Activated T-cell treated with anti-CD3 and anti-CD28 coated beads, Interleukin-2, amount 50 U/mL, for 24 hours (primary cell): ENCODE measurements around the gene CIT.

Experiments
- DNase-seq: peaks from one replicate; pipeline ENCODE4 v3.0.0-alpha.2; 2020
- H3K27ac Mint-ChIP-seq: 2 replicates; pipeline ENCODE4 v1.8.0; 2020; ENCODE audit warnings: mild to moderate bottlenecking, mixed read lengths
- H3K27me3 Mint-ChIP-seq: 2 replicates; pipeline ENCODE4 v1.8.0; 2020; ENCODE audit warnings: mixed read lengths
- H3K36me3 Mint-ChIP-seq: 2 replicates; pipeline ENCODE4 v1.8.0; 2020; ENCODE audit warnings: low read depth, mixed read lengths
- H3K4me1 Mint-ChIP-seq: 2 replicates; pipeline ENCODE4 v1.8.0; 2020; ENCODE audit warnings: low read depth, mixed read lengths
- H3K4me3 Mint-ChIP-seq: 2 replicates; pipeline ENCODE4 v1.8.0; 2020; ENCODE audit warnings: mild to moderate bottlenecking, moderate library complexity, mixed read lengths
- H3K9me3 Mint-ChIP-seq: 2 replicates; pipeline ENCODE4 v1.8.0; 2020; ENCODE audit warnings: mixed read lengths

The CIT gene

DNA sequence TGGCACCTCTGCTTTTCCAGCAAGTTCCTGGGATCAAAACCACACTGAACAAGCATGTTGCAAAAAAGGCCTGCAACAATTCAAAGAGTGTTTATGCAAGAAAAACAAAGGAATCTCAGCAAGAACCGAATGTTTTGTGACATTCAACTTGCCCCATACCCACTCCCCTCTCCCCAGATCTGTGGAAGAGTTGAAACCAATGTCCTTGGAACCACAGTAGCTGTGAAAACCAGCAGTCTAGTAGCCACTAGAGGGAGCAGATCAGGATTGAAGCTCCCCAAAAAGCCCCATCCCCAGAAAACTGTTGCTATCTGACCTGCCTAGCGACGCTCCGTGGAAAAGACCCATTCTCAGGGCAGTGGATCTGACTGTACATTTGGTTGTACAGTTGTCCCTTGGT is 182.1 kb downstream of the CIT start:
- Mint-ChIP-seq H3K27ac (no peak overlapping the region), H3K27me3 (no peaks in the 10 kb centered on the region), H3K4me1 (no peaks in the 10 kb centered on the region), H3K36me3 (peaks cover 11% of the 10 kb centered on the region), H3K4me3 (no peak overlapping the region), H3K9me3 (no peaks in the 10 kb centered on the region)
- no peak for DNase-seq

DNA sequence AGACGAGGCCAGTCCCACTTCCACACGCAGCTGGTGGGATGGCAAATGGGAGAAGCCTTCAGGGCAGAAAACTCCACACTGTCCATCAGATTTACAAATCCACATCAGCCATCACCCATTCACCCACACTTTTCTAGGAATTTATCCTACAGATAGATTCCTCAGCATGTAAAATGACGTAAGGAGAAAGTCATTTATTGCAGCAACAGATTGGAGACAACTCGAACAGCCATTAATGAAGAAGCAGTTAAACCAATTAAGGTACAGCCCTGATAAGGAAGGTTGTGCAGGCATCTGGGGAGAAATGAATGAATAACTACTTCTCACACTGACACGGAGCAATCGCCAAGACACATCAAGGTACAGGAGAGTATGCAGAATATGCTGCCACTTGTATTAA is 183.0 kb downstream of the CIT start:
- no peak for DNase-seq
- Mint-ChIP-seq H3K9me3 (no peaks in the 10 kb centered on the region), H3K36me3 (peaks cover 11% of the 10 kb centered on the region), H3K27ac (no peak overlapping the region), H3K4me3 (no peak overlapping the region), H3K27me3 (no peaks in the 10 kb centered on the region), H3K4me1 (no peaks in the 10 kb centered on the region)

DNA sequence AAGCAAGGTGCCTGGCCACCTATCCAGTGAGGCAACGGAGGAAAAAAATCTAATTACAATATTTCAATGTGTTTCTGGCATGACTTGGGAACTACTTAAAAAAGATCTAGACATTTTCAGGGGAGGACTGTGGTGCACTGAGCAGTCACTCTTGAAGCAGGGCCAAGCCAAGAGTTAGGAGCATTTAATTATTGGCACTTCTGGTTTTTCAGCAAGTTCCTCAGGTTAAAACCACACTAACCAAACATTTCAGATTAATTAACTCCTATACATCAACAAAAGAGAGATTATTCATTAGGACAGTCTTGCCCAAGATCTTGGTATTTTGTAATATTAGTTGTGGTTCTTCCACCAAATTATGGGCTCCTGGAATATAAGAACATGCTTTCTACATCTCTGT is 183.6 kb downstream of the CIT start:
- Mint-ChIP-seq H3K27me3 (no peaks in the 10 kb centered on the region), H3K36me3 (peaks cover 9% of the 10 kb centered on the region), H3K4me1 (no peaks in the 10 kb centered on the region), H3K4me3 (no peak overlapping the region), H3K9me3 (no peaks in the 10 kb centered on the region), H3K27ac (no peak overlapping the region)
- no peak for DNase-seq

DNA sequence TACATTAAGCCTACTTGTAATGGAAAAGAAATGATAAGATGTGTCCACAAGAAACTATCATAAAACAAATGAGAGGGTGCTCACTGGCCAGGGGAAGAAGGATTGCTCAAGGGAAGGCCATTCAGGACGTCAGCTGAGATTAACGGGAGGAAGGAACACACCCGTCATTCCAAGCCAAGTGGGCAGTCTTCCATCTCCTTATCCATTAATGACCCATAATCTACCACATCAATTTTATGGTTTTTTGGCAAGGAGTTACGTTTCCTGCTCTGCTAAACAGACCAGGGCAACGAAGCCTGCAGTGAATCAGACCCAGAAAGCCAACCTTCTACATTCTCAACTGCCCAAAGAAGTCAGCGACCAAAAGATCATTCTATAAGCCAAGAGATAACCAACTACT is 184.1 kb downstream of the CIT start:
- Mint-ChIP-seq H3K4me1 (no peaks in the 10 kb centered on the region), H3K36me3 (peaks cover 9% of the 10 kb centered on the region), H3K27me3 (no peaks in the 10 kb centered on the region), H3K9me3 (no peaks in the 10 kb centered on the region), H3K4me3 (no peak overlapping the region), H3K27ac (no peak overlapping the region)
- DNase-seq: no peak

DNA sequence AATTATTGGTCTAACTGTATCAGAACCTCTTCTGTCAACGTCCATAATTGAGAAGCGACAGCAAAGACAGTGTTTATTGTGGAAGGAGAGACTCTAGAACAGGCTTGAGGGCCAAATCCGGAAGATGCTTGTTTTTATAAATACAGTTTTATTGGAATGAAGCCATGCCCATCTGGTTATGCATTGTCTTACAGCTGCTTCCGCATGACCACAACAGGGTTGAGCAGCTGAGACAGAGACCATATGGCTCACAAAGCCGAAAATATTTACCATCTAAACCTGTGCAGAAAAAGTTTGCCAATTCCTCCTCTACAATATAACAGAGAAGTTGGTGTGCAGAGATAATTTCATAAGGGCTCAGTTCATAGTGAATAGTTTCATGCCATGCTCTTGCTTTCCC is 184.7 kb downstream of the CIT start:
- Mint-ChIP-seq H3K4me1 (no peaks in the 10 kb centered on the region), H3K27me3 (no peaks in the 10 kb centered on the region), H3K4me3 (no peak overlapping the region), H3K27ac (no peak overlapping the region), H3K9me3 (no peaks in the 10 kb centered on the region), H3K36me3 (peaks cover 10% of the 10 kb centered on the region)
- DNase-seq: no peak

DNA sequence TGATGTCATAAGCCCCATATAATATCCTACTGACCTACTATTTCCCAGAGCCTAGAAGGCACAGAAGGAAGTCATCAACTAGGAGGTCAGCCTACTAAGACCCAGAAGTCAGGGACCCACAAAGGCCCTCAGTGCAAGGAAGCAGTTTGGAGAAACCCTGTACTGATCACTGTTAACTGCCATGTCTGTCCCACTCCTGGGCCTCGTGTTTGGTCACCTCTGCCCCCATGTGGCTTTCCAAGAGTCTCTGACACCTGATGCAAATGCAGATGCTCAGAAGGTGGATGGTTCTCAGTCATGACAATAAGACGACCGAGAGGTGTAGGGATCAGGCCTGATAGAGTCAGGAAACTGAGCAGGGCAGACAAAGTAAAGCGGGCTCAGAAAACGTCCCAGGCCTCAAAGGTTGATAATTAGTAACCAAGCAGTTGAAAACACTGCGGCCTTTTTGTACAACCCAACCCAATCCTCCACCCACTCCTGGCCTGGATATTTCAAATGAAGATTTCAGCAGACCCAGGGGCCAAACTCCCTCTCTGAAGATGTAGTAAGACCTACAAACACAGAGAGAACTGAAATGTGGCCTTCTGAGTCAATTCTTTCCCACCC is 185.8 kb downstream of the CIT start:
- H3K36me3 Mint-ChIP-seq: peaks cover 5% of the 10 kb centered on the region
- H3K27me3 Mint-ChIP-seq: no peaks in the 10 kb centered on the region
- H3K4me1 Mint-ChIP-seq: no peaks in the 10 kb centered on the region
- no peak for DNase-seq
- no peak overlapping the region for H3K27ac Mint-ChIP-seq
- H3K9me3 Mint-ChIP-seq: no peaks in the 10 kb centered on the region
- no peak overlapping the region for H3K4me3 Mint-ChIP-seq

DNA sequence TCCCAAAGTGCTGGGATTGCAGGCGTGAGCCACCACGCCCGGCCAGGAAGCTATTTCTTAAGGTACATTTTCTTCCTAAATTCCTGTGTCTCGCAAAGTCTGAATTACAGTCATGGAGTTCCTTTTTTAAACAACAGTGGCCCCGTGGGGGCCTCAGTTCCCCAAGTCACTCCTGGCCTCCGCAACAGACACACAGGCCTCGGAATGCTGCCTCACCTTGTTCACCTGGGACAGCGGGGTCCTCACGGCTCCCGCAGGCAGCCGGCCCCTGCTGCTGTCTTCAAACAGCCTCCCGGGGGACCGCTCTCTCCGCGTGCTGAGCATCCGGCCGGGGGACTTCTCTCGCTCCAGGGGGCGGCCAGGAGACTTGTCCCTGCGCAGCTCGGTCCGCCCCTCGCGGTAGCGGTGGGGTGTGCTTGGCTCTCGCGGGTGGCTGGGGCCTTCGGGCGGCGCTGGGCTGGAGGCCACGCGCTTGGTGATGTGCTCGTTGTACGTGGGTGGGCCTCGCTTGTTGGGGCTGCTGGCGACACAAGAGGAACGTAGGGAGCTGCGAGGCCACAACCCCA is 187.1 kb downstream of the CIT start:
- H3K27ac Mint-ChIP-seq: no peak overlapping the region

DNA sequence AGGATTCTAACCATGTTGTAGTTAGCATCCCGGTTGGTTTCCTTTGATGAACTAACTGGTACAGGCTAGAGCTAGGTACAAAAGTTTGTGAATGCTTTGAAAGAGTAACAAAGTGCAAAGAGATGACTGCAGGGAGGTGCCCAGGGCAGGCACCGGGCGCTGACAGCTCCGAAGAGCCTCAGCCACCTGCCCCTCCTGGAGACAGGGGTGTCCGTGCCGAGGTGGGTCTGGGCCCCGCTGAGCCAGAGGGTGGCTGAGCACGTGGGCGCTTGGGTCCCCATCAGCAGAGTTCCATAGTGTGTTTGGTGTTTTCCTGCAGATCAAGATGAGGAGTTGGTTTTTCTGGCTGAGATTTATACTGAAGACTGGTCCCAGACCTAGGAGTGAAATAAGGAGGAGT is 189.2 kb downstream of the CIT start:
- DNase-seq: no peak
- no peak overlapping the region for H3K27ac Mint-ChIP-seq
- H3K4me3 Mint-ChIP-seq: no peak overlapping the region
- H3K9me3 Mint-ChIP-seq: no peaks in the 10 kb centered on the region
- no peaks in the 10 kb centered on the region for H3K27me3 Mint-ChIP-seq
- H3K36me3 Mint-ChIP-seq: peaks cover 17% of the 10 kb centered on the region
- H3K4me1 Mint-ChIP-seq: peaks cover 2% of the 10 kb centered on the region

More for the DNA sequence above, 187.1 kb downstream of the CIT start:
- Mint-ChIP-seq H3K27me3 (no peaks in the 10 kb centered on the region), H3K9me3 (no peaks in the 10 kb centered on the region), H3K4me1 (no peaks in the 10 kb centered on the region), H3K36me3 (peaks cover 8% of the 10 kb centered on the region), H3K4me3 (no peak overlapping the region)
- no peak for DNase-seq

DNA sequence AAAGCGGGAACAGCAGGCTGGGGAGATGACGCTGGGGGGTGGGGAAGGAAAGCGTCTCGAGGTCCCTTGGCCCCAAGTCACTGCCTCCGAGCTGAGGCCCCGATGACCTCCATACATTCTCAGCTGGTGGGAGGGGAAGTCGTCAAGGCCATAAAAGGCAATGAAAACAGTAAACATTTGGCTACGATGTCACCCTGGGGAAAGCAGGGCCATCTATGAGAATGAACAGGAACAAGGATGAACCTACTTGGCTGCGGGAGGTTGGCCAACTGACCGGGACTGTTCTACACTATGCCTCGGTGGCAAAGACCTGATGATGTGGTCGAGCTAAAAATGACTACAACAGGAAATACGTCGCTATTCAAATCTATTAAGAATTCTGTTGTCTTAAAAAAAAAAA is 189.7 kb downstream of the CIT start:
- no peaks in the 10 kb centered on the region for H3K27me3 Mint-ChIP-seq
- H3K4me3 Mint-ChIP-seq: no peak overlapping the region
- H3K36me3 Mint-ChIP-seq: peaks cover 22% of the 10 kb centered on the region
- no peak for DNase-seq
- no peaks in the 10 kb centered on the region for H3K9me3 Mint-ChIP-seq
- no peak overlapping the region for H3K27ac Mint-ChIP-seq
- peaks cover 6% of the 10 kb centered on the region for H3K4me1 Mint-ChIP-seq

DNA sequence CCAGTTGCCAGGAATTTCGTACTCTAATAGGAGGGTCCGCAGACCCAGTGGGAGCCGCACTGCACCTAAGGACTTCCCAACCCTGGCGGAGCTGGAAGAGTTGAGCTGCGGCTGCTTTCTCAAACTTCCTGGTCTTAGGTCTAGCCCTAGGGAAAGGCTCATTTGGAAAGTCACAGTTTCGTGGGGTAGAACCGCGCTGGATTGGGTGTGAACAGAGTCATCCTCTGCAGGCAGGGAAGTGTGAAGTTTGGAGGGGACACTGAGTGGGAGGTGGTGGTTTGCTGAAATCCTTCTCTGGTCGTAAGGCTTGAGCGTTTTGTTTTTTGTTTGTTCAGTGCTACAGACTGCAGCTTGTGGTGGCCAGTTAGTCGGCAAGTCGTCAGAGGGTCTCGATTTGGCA is 190.3 kb downstream of the CIT start:
- Mint-ChIP-seq H3K4me3 (no peak overlapping the region), H3K36me3 (peaks cover 28% of the 10 kb centered on the region), H3K27ac (no peak overlapping the region), H3K9me3 (no peaks in the 10 kb centered on the region), H3K27me3 (no peaks in the 10 kb centered on the region), H3K4me1 (peaks cover 12% of the 10 kb centered on the region)
- DNase-seq: no peak

DNA sequence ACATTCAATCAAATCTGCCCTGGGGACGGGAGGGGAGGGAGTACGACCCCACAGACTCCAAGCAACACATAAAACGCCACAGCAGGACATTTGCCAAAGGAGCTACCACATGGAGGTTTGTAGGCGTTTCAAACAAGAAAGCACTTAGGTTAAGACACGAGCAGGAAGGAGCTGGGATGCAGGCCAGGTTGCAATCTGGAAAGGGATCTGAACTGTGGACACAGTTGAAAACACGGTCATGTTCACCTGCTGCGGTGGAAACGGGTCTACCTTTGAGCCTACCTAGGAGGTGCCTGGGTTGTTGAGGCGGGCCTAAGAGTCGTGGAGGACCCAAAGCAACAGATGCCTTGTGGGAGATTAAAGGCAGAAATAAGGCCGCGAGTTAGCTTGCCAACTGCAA is 190.8 kb downstream of the CIT start:
- peaks cover 12% of the 10 kb centered on the region for H3K4me1 Mint-ChIP-seq
- H3K27ac Mint-ChIP-seq: no peak overlapping the region
- no peak overlapping the region for H3K4me3 Mint-ChIP-seq
- H3K9me3 Mint-ChIP-seq: no peaks in the 10 kb centered on the region
- peaks cover 32% of the 10 kb centered on the region for H3K36me3 Mint-ChIP-seq
- no peaks in the 10 kb centered on the region for H3K27me3 Mint-ChIP-seq
- DNase-seq: no peak

DNA sequence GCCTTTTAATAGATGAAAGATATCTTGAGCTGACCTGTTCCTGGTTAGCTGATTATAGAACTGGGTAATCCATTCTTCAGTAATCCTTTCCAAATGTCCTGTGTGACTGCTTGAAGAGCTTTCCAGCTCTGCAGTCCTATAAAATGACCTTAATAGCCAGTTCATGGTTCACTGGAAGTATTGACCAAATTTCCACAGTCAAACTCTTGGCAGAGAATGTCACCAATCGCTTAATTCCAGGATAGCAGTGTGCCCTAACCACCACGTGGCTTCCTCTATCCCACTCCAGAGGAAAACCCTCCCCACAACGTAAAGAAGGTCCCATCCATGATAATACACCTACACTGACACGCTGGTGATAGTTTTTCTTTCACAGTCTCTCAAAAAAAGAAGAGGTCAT is 191.7 kb downstream of the CIT start:
- no peak overlapping the region for H3K27ac Mint-ChIP-seq
- H3K27me3 Mint-ChIP-seq: no peaks in the 10 kb centered on the region
- no peaks in the 10 kb centered on the region for H3K9me3 Mint-ChIP-seq
- H3K36me3 Mint-ChIP-seq: peaks cover 42% of the 10 kb centered on the region
- H3K4me3 Mint-ChIP-seq: no peak overlapping the region
- peaks cover 12% of the 10 kb centered on the region for H3K4me1 Mint-ChIP-seq
- DNase-seq: no peak

DNA sequence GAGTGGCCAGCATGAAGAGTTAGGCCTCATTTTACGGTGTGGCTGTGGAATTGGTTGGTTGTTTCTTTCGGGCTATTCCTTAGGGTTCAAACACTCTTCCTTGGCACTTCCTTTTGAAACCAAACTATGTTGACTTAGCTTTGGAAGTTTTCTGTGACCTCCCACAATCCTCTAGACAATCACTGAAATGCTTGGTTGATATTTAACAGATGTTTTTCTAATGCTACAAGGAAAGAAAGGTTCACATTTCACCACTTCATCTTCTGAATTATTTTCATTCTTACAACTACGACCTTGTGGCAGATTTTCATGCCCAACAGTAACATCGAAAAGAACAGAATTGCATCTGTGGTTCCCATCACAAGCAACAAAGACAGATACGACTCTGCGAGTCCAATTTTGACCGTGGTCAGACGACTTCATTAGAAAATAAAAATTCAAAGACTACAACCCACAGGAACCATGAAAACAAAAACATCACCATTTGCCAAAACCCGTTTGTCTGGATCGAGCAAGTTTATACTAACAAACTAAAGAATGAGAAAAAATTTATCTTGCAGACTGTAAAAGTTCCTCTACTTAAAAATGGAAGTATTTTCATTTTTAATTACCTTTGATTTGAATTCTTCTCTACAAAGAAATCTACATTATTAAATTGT is 192.3 kb downstream of the CIT start:
- Mint-ChIP-seq H3K36me3 (peaks cover 47% of the 10 kb centered on the region), H3K9me3 (no peaks in the 10 kb centered on the region), H3K4me3 (no peak overlapping the region), H3K27ac (no peak overlapping the region), H3K4me1 (peaks cover 12% of the 10 kb centered on the region), H3K27me3 (no peaks in the 10 kb centered on the region)
- no peak for DNase-seq

DNA sequence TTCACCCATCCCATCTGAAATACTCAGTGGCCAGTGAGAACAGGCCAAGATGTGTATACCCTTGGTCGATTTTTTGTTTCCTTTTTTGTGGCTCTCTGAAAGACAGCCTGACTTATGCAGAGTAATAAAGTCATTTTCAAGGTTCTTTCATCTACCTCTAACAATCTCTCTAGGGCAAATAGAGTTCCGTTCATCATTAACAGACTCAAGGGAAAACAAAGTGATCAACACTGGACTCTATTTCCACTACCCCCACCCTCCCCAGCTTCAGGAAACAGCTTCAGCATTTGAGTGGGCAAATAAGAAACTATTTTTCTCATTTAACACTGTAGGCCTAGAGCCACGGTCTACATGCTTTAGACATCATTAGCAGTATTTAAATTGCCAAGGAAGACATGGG is 193.3 kb downstream of the CIT start:
- H3K27ac Mint-ChIP-seq: no peak overlapping the region
- peaks cover 12% of the 10 kb centered on the region for H3K4me1 Mint-ChIP-seq
- H3K27me3 Mint-ChIP-seq: no peaks in the 10 kb centered on the region
- peaks cover 57% of the 10 kb centered on the region for H3K36me3 Mint-ChIP-seq
- H3K4me3 Mint-ChIP-seq: no peak overlapping the region
- DNase-seq: no peak
- H3K9me3 Mint-ChIP-seq: no peaks in the 10 kb centered on the region

DNA sequence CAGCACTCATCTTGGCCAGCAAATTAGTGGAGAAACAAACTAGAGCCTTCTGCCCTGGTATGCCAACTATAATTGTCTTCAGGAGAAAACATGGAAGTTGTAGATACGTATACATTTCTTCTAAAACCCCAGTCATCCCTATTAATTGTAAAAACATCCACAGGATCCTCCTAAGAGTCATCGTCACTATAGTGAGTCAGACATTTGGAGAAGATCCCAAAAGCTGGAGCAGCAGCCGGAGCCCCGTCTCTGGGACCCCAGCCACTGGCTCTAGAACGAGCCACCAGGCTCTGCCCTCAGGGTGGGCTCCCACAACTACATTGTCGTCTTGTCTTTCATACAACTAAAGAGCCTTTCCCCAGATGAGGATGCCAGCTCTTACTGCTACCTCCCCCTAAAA is 193.7 kb downstream of the CIT start:
- H3K9me3 Mint-ChIP-seq: no peaks in the 10 kb centered on the region
- peaks cover 12% of the 10 kb centered on the region for H3K4me1 Mint-ChIP-seq
- H3K27ac Mint-ChIP-seq: no peak overlapping the region
- H3K4me3 Mint-ChIP-seq: no peak overlapping the region
- no peaks in the 10 kb centered on the region for H3K27me3 Mint-ChIP-seq
- no peak for DNase-seq
- peaks cover 62% of the 10 kb centered on the region for H3K36me3 Mint-ChIP-seq
